Measurements from ENCODE around the gene LITAFD. TPM values are rescaled to one million over a fixed set of nuclear protein-coding genes. Genes with fewer than 3 reads are reported as not detected.

The LITAFD gene
- total RNA-seq, 1 experiment from 2014 or later = not detected

GRCh38 chr16:8850279-8850885 lies 31.8 kb upstream of the LITAFD start:
- Histone ChIP-seq H3F3A (ENCODE audit: low read length, unreplicated experiment) (peaks cover 5% of the 10 kb centered on the region), H3K27me3 (ENCODE audit: low read length) (no peaks in the 10 kb centered on the region), H3K36me3 (ENCODE audit: low read depth, low read length) (peaks cover 12% of the 10 kb centered on the region; the same call in 1 of the 2 replicates), H4K20me1 (ENCODE audit: low read length) (no peaks in the 10 kb centered on the region), H3K9me3 (ENCODE audit: low read length) (no peaks in the 10 kb centered on the region), H3K9me2 (replicated peaks; ENCODE audit: low read length) (no peaks in the 10 kb centered on the region), H2AFZ (ENCODE audit: low read length) (no peak overlapping the region), H3K27ac (ENCODE audit: low read length) (peak overlapping the region; percentile 91), H3K9ac (ENCODE audit: low read length) (peak overlapping the region; percentile 56), H3K4me2 (ENCODE audit: low read length) (peak overlapping the region; percentile 65), H3K4me1 (ENCODE audit: insufficient read depth, low read length) (peaks cover 28% of the 10 kb centered on the region), H3K4me3 (ENCODE audit: low read length) (no peak overlapping the region), H3K79me2 (ENCODE audit: low read length) (0 out of 2 replicates have a peak, but pooled peaks cover 6% of the 10 kb centered on the region)
- peak; percentile 77 for DNase-seq
- intact Hi-C loops (cut with micrococcal nuclease) = no loop called here
- ChIA-PET POLR2A (ENCODE audit: unreplicated experiment) (interaction anchor here (0.6 kb wide), 1 partner anchor 155 kb away, joined by 4 read pairs; no protein-coding TSS in a partner anchor), CTCF (interaction anchor here (0.6 kb wide), 1 partner anchor 86 kb away, joined by 3 read pairs; no protein-coding TSS in a partner anchor)
- ATAC-seq = peak; percentile 88
- no TSS peak for BruUV-seq (replicated peaks)
- TF ChIP-seq EZH2phosphoT487 (IDR thresholded peaks at IDR 0.05; ENCODE audit: borderline replicate concordance, low read length) (no peak), EZH2 (IDR thresholded peaks at IDR 0.05; ENCODE audit: low read length, unreplicated experiment) (no peak)
- TF ChIP-seq, protein P1, sequence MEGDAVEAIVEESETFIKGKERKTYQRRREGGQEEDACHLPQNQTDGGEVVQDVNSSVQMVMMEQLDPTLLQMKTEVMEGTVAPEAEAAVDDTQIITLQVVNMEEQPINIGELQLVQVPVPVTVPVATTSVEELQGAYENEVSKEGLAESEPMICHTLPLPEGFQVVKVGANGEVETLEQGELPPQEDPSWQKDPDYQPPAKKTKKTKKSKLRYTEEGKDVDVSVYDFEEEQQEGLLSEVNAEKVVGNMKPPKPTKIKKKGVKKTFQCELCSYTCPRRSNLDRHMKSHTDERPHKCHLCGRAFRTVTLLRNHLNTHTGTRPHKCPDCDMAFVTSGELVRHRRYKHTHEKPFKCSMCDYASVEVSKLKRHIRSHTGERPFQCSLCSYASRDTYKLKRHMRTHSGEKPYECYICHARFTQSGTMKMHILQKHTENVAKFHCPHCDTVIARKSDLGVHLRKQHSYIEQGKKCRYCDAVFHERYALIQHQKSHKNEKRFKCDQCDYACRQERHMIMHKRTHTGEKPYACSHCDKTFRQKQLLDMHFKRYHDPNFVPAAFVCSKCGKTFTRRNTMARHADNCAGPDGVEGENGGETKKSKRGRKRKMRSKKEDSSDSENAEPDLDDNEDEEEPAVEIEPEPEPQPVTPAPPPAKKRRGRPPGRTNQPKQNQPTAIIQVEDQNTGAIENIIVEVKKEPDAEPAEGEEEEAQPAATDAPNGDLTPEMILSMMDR (conservative IDR thresholded peaks at IDR 0.05; ENCODE audit: low read depth, low read length) = no peak

DNA sequence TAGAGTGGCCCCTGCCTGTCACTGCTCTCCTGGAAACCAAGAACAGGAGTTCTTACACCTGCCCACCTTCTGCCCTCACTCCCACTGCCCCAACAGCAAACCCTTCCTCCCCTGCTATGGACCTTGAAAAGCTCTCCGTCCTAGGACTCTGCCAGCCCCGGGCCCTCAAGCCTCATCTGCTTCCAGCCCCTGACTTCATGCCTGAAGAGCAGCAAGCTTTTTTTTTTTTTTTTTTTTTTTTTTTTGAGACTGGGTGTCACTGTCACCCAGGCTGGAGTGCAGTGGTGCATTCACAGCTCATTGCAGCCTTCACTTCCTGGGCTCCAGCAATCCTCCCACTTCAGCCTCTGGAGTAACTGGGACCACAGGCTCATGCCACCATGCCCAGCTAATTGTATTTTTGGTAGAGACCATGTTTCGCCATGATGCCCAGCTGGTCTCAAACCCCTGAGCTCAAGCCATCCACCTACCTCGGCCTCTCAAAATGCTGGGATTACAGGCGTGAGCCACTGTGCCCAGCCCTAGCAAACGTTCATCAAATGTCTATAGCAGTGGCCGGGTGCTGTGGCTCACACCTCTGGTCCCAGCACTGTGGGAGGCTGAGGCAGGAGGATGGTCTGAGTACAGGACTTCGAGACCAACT lies 30.3 kb upstream of the LITAFD start:
- Histone ChIP-seq H3K4me1 (ENCODE audit: insufficient read depth, low read length) (peaks cover 28% of the 10 kb centered on the region), H4K20me1 (ENCODE audit: low read length) (no peaks in the 10 kb centered on the region), H3F3A (ENCODE audit: low read length, unreplicated experiment) (peaks cover 5% of the 10 kb centered on the region), H3K4me3 (ENCODE audit: low read length) (no peak overlapping the region), H2AFZ (ENCODE audit: low read length) (no peak overlapping the region), H3K27me3 (ENCODE audit: low read length) (no peaks in the 10 kb centered on the region), H3K9ac (ENCODE audit: low read length) (no peak overlapping the region), H3K36me3 (ENCODE audit: low read depth, low read length) (peaks cover 12% of the 10 kb centered on the region; the same call in 1 of the 2 replicates), H3K27ac (ENCODE audit: low read length) (no peak overlapping the region), H3K9me3 (ENCODE audit: low read length) (no peaks in the 10 kb centered on the region), H3K4me2 (ENCODE audit: low read length) (no peak overlapping the region), H3K9me2 (replicated peaks; ENCODE audit: low read length) (no peaks in the 10 kb centered on the region), H3K79me2 (ENCODE audit: low read length) (no peaks in the 10 kb centered on the region)
- CTCF ChIA-PET = no interaction called here
- no TSS peak for BruUV-seq (replicated peaks)
- DNase-seq (no peak), ATAC-seq (no peak)
- POLR2A ChIA-PET (ENCODE audit: unreplicated experiment) = no interaction called here
- no peak for TF ChIP-seq EZH2phosphoT487 (IDR thresholded peaks at IDR 0.05; ENCODE audit: borderline replicate concordance, low read length)
- TF ChIP-seq, protein P1 (conservative IDR thresholded peaks at IDR 0.05; ENCODE audit: low read depth, low read length) = no peak
- no peak for TF ChIP-seq EZH2 (IDR thresholded peaks at IDR 0.05; ENCODE audit: low read length, unreplicated experiment)
- intact Hi-C loops (cut with micrococcal nuclease) = no loop called here

DNA sequence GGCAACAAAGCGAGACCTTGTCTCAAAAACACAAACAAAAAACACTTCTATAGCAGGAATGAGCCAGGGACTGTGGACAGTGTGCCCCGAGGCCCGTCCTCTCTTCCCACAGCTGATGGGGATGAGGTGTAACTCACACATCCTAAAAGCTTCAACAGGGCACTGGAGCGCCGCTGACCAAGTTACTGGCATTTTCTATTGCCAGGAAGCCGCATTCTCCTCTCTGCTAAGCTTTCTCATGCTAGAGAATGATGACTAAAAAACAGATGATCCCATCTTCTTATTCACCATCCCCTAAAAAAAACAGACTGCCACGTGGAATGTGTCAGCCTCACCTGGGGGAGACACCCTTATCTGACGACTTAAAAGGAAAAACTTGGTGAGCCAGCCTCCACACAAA lies 29.6 kb upstream of the LITAFD start:
- no peak overlapping the region for H3K27ac ChIP-seq (ENCODE audit: low read length)
- no peak overlapping the region for H2AFZ ChIP-seq (ENCODE audit: low read length)
- ChIA-PET CTCF (interaction anchor here (0.6 kb wide), 1 partner anchor 156 kb away, joined by 3 read pairs; no protein-coding TSS in a partner anchor), POLR2A (ENCODE audit: unreplicated experiment) (no interaction called here)
- DNase-seq (no peak), ATAC-seq (no peak)
- intact Hi-C loops (cut with micrococcal nuclease) = no loop called here
- peaks cover 28% of the 10 kb centered on the region for H3K4me1 ChIP-seq (ENCODE audit: insufficient read depth, low read length)
- no peaks in the 10 kb centered on the region for H4K20me1 ChIP-seq (ENCODE audit: low read length)
- no TSS peak for BruUV-seq (replicated peaks)
- no peaks in the 10 kb centered on the region for H3K79me2 ChIP-seq (ENCODE audit: low read length)
- TF ChIP-seq EZH2 (IDR thresholded peaks at IDR 0.05; ENCODE audit: low read length, unreplicated experiment) (no peak), EZH2phosphoT487 (IDR thresholded peaks at IDR 0.05; ENCODE audit: borderline replicate concordance, low read length) (no peak)
- TF ChIP-seq, protein P1 (conservative IDR thresholded peaks at IDR 0.05; ENCODE audit: low read depth, low read length) = no peak
- no peaks in the 10 kb centered on the region for H3K27me3 ChIP-seq (ENCODE audit: low read length)
- no peak overlapping the region for H3K4me2 ChIP-seq (ENCODE audit: low read length)
- no peak overlapping the region for H3K9ac ChIP-seq (ENCODE audit: low read length)
- H3K9me2 ChIP-seq (replicated peaks; ENCODE audit: low read length) = no peaks in the 10 kb centered on the region
- peaks cover 12% of the 10 kb centered on the region; the same call in 1 of the 2 replicates for H3K36me3 ChIP-seq (ENCODE audit: low read depth, low read length)
- no peaks in the 10 kb centered on the region for H3K9me3 ChIP-seq (ENCODE audit: low read length)
- peaks cover 5% of the 10 kb centered on the region for H3F3A ChIP-seq (ENCODE audit: low read length, unreplicated experiment)
- H3K4me3 ChIP-seq (ENCODE audit: low read length) = no peak overlapping the region

Measured in PC-3 (cell line).